MM.1S (cell line): ENCODE results near the gene TADA2A.

Experiments
- DNase-seq: peaks from one replicate; pipeline ENCODE4 v3.0.0-alpha.2; 2015
- H2AFZ ChIP-seq: fragments of 300-600 bp; sonication (generic); 2 replicates; pipeline ENCODE4 v1.6.0; 2016; ENCODE audit warnings: antibody characterized with exemption, low read length
- H3F3A ChIP-seq: fragments of 300-600 bp; sonication (generic); 2 replicates; pipeline ENCODE4 v1.6.1; 2016; ENCODE audit warnings: mild to moderate bottlenecking, antibody characterized with exemption, low read length, moderate library complexity, mixed read lengths; ENCODE audit not compliant: insufficient read depth
- H3K27ac ChIP-seq: fragments of 300-600 bp; sonication (generic); 2 replicates; pipeline ENCODE4 v1.5.1; 2016; ENCODE audit warnings: mild to moderate bottlenecking, low read length
- H3K27me3 ChIP-seq: fragments of 300-600 bp; sonication (generic); replicated peaks from 2 replicates; pipeline ENCODE4 v1.6.0; 2016; ENCODE audit warnings: low read length; ENCODE audit not compliant: insufficient read depth
- H3K36me3 ChIP-seq: fragments of 300-600 bp; sonication (generic); replicated peaks from 2 replicates; pipeline ENCODE4 v1.6.1; 2016; ENCODE audit warnings: mild to moderate bottlenecking, low read length, mixed read lengths; ENCODE audit not compliant: insufficient read depth
- H3K4me1 ChIP-seq: fragments of 300-600 bp; sonication (generic); 2 replicates; pipeline ENCODE4 v1.6.1; 2016; ENCODE audit warnings: low read length, mixed read lengths
- H3K4me2 ChIP-seq: fragments of 300-600 bp; sonication (generic); 2 replicates; pipeline ENCODE4 v1.6.0; 2016; ENCODE audit warnings: low read depth, low read length
- H3K4me3 ChIP-seq: fragments of 300-600 bp; sonication (generic); 2 replicates; pipeline ENCODE4 v1.5.1; 2016; ENCODE audit warnings: low read length, mixed read lengths
- H3K79me2 ChIP-seq: fragments of 300-600 bp; sonication (generic); 2 replicates; pipeline ENCODE4 v1.6.1; 2016; ENCODE audit warnings: mixed run types, low read length, mixed read lengths
- H3K9ac ChIP-seq: fragments of 300-600 bp; sonication (generic); 2 replicates; pipeline ENCODE4 v1.6.1; 2016; ENCODE audit warnings: low read length, mixed read lengths
- H3K9me2 ChIP-seq: fragments of 300-600 bp; sonication (generic); replicated peaks from 2 replicates; pipeline ENCODE4 v1.6.1; 2016; ENCODE audit warnings: mild to moderate bottlenecking, low read length, mixed read lengths; ENCODE audit not compliant: insufficient read depth
- H3K9me3 ChIP-seq: fragments of 300-600 bp; sonication (generic); replicated peaks from 2 replicates; pipeline ENCODE4 v1.6.1; 2016; ENCODE audit warnings: mild to moderate bottlenecking, low read length, mixed read lengths; ENCODE audit not compliant: insufficient read depth
- H4K20me1 ChIP-seq: fragments of 300-600 bp; sonication (generic); 2 replicates; pipeline ENCODE4 v1.6.1; 2016; ENCODE audit warnings: mild to moderate bottlenecking, low read length, moderate library complexity, mixed read lengths; ENCODE audit not compliant: insufficient read depth
- CTCF ChIP-seq: fragments of 300-600 bp; sonication (generic); IDR thresholded peaks from 2 replicates; pipeline ENCODE4 v1.5.1; 2016; ENCODE audit warnings: antibody characterized with exemption, low read length, mixed read lengths
- EZH2phosphoT487 ChIP-seq: fragments of 300-600 bp; sonication (generic); IDR thresholded peaks from 2 replicates; pipeline ENCODE4 v1.6.1; 2018; ENCODE audit warnings: antibody characterized with exemption, low read length

TADA2A gene

GRCh38 chr17:37527249-37527851, 120.7 kb downstream of the TADA2A start:
- peak; percentile 68 for TF ChIP-seq CTCF
- TF ChIP-seq EZH2phosphoT487, result no peak
- no peaks in the 10 kb centered on the region for H3F3A ChIP-seq
- H3K27ac ChIP-seq, result no peak overlapping the region
- no peak overlapping the region for H3K4me3 ChIP-seq
- H4K20me1 ChIP-seq, result no peaks in the 10 kb centered on the region
- H3K9me3 ChIP-seq, result no peaks in the 10 kb centered on the region
- no peaks in the 10 kb centered on the region for H3K36me3 ChIP-seq
- no peaks in the 10 kb centered on the region for H3K4me1 ChIP-seq
- no peaks in the 10 kb centered on the region for H3K79me2 ChIP-seq
- no peak overlapping the region for H2AFZ ChIP-seq
- no peaks in the 10 kb centered on the region for H3K27me3 ChIP-seq
- no peaks in the 10 kb centered on the region for H3K9me2 ChIP-seq
- no peak overlapping the region for H3K4me2 ChIP-seq
- peak; percentile 63 for DNase-seq
- no peak overlapping the region for H3K9ac ChIP-seq
